ENCODE measurements around the gene MGP.
A peak's percentile ranks its signal among the peaks of the same experiment; 100 is the strongest.

The MGP gene

GRCh38 chr12:14903386-14904098 lies 17.9 kb upstream of the MGP start:
- DNase-seq (ENCODE audit: low read depth in 1 of 2, low spot score in 1 of 2) = no peak

- no peak for DNase-seq (ENCODE audit: low read depth in 1 of 2, low spot score in 1 of 2)
Measured at GRCh38 chr12:14902465-14902864, 16.8 kb upstream of the MGP start.

- DNase-seq (ENCODE audit: low read depth in 1 of 2, low spot score in 1 of 2) = no peak
Measured at GRCh38 chr12:14901228-14901562, 15.5 kb upstream of the MGP start.

GRCh38 chr12:14900521-14901227 lies 15.0 kb upstream of the MGP start:
- DNase-seq (ENCODE audit: low read depth in 1 of 2, low spot score in 1 of 2) = no peak

GRCh38 chr12:14896521-14897169 lies 11.0 kb upstream of the MGP start:
- DNase-seq (ENCODE audit: low read depth in 1 of 2, low spot score in 1 of 2) = no peak

GRCh38 chr12:14893506-14894250 lies 8.0 kb upstream of the MGP start:
- no peak for DNase-seq (ENCODE audit: low read depth in 1 of 2, low spot score in 1 of 2)

GRCh38 chr12:14892726-14893505 lies 7.3 kb upstream of the MGP start:
- no peak for DNase-seq (ENCODE audit: low read depth in 1 of 2, low spot score in 1 of 2)

GRCh38 chr12:14890701-14891100 lies 5.0 kb upstream of the MGP start:
- no peak for DNase-seq (ENCODE audit: low read depth in 1 of 2, low spot score in 1 of 2)

- DNase-seq (ENCODE audit: low read depth in 1 of 2, low spot score in 1 of 2) = no peak
Measured at GRCh38 chr12:14886271-14886670, 617 bp upstream of the MGP start.

- peak; percentile 38 to 59 for DNase-seq (ENCODE audit: low read depth in 1 of 2, low spot score in 1 of 2)
Measured at GRCh38 chr12:14884458-14884878, 1.2 kb downstream of the MGP start.

- DNase-seq (ENCODE audit: low read depth in 1 of 2, low spot score in 1 of 2) = no peak
Measured at GRCh38 chr12:14883686-14884085, 2.0 kb downstream of the MGP start.

GRCh38 chr12:14880890-14881453 lies 4.7 kb downstream of the MGP start:
- DNase-seq (ENCODE audit: low read depth in 1 of 2, low spot score in 1 of 2) = no peak

- DNase-seq (ENCODE audit: low read depth in 1 of 2, low spot score in 1 of 2) = no peak
Measured at GRCh38 chr12:14879222-14879933, 6.3 kb downstream of the MGP start.

GRCh38 chr12:14878488-14878887 lies 7.2 kb downstream of the MGP start:
- no peak for DNase-seq (ENCODE audit: low read depth in 1 of 2, low spot score in 1 of 2)

GRCh38 chr12:14876833-14877232 lies 8.8 kb downstream of the MGP start:
- DNase-seq (ENCODE audit: low read depth in 1 of 2, low spot score in 1 of 2) = no peak

GRCh38 chr12:14874882-14875281 lies 10.8 kb downstream of the MGP start:
- DNase-seq (ENCODE audit: low read depth in 1 of 2, low spot score in 1 of 2) = no peak

GRCh38 chr12:14873440-14874185 lies 12.0 kb downstream of the MGP start:
- DNase-seq (ENCODE audit: low read depth in 1 of 2, low spot score in 1 of 2) = no peak

GRCh38 chr12:14871886-14872285 lies 13.8 kb downstream of the MGP start:
- DNase-seq (ENCODE audit: low read depth in 1 of 2, low spot score in 1 of 2) = no peak

GRCh38 chr12:14871247-14871646 lies 14.4 kb downstream of the MGP start:
- DNase-seq (ENCODE audit: low read depth in 1 of 2, low spot score in 1 of 2) = no peak

Measured in stimulated activated CD4-positive, alpha-beta T cell treated with anti-CD3 and anti-CD28 coated beads, Interleukin-15, amount 100 ng/mL, for 1 hour (primary cell).